Ramos (cell line): ENCODE data around the gene EPHB1.
"Not testable (repeated sequence)": the region's sequence is repeated elsewhere in the genome, so short reads cannot be mapped to it uniquely, and the experiment has no call there.

ENCODE experiments used
- in situ Hi-C: fragments of 300-500 bp; cut with MboI; formaldehyde crosslinking; loops from one replicate; pipeline ENCODE4 v1.14.3; 2022; ENCODE audit warnings: low sequenced_read_pairs; ENCODE audit not compliant: unreplicated experiment

Gene EPHB1

GRCh38 chr3:134985864-134986715 lies 191.0 kb downstream of the EPHB1 start:
- in situ Hi-C loops: no loop called here

GRCh38 chr3:134988666-134989065 lies 193.6 kb downstream of the EPHB1 start:
- in situ Hi-C loops: no loop called here

GRCh38 chr3:134991003-134991402 lies 195.9 kb downstream of the EPHB1 start:
- in situ Hi-C loops: no loop called here

- in situ Hi-C loops: no loop called here
Observed at GRCh38 chr3:134991472-134992010, 196.5 kb downstream of the EPHB1 start.

GRCh38 chr3:134992180-134992579 lies 197.1 kb downstream of the EPHB1 start:
- in situ Hi-C loops: no loop called here

GRCh38 chr3:134992586-134992985 lies 197.5 kb downstream of the EPHB1 start:
- in situ Hi-C loops: no loop called here

- in situ Hi-C loops: no loop called here
Observed at GRCh38 chr3:134993011-134993410, 198.0 kb downstream of the EPHB1 start.

GRCh38 chr3:134998158-134998557 lies 203.1 kb downstream of the EPHB1 start:
- in situ Hi-C loops: no loop called here

- in situ Hi-C loops: no loop called here
Observed at GRCh38 chr3:134998855-134999254, 203.8 kb downstream of the EPHB1 start.

- in situ Hi-C loops: no loop called here
Observed at GRCh38 chr3:135000465-135000864, 205.4 kb downstream of the EPHB1 start.

- in situ Hi-C loops: not testable (repeated sequence)
Observed at GRCh38 chr3:135005616-135006015, 210.6 kb downstream of the EPHB1 start.

GRCh38 chr3:135007607-135008006 lies 212.5 kb downstream of the EPHB1 start:
- in situ Hi-C loops: no loop called here

- in situ Hi-C loops: no loop called here
Observed at GRCh38 chr3:135008326-135008725, 213.3 kb downstream of the EPHB1 start.

- in situ Hi-C loops: no loop called here
Observed at GRCh38 chr3:135009014-135009413, 214.0 kb downstream of the EPHB1 start.

GRCh38 chr3:135012101-135012500 lies 217.0 kb downstream of the EPHB1 start:
- in situ Hi-C loops: no loop called here

- in situ Hi-C loops: no loop called here
Observed at GRCh38 chr3:135013206-135013605, 218.1 kb downstream of the EPHB1 start.

- in situ Hi-C loops: no loop called here
Observed at GRCh38 chr3:135014566-135014965, 219.5 kb downstream of the EPHB1 start.

GRCh38 chr3:135017003-135017893 lies 222.2 kb downstream of the EPHB1 start:
- in situ Hi-C loops: no loop called here

- in situ Hi-C loops: no loop called here
Observed at GRCh38 chr3:135018149-135018923, 223.3 kb downstream of the EPHB1 start.

- in situ Hi-C loops: no loop called here
Observed at GRCh38 chr3:135020181-135020580, 225.1 kb downstream of the EPHB1 start.
